ENCODE measurements around the gene BTBD9.

BTBD9 gene

GRCh38 chr6:38136547-38136946, 503.2 kb downstream of the BTBD9 start:
- Histone ChIP-seq H3K4me3 (ENCODE audit: low read depth in 1 of 2, low read length in 2 of 2) (no peak overlapping the region), H2AFZ (ENCODE audit: low read depth, low read length) (no peak overlapping the region), H3K79me2 (ENCODE audit: insufficient read depth, low read length) (peaks cover 3% of the 10 kb centered on the region; the same call in 1 of the 2 replicates), H3K9ac (ENCODE audit: low read depth, low read length) (no peak overlapping the region), H4K20me1 (ENCODE audit: insufficient read depth, low read length) (peaks cover 21% of the 10 kb centered on the region), H3K4me2 (ENCODE audit: insufficient read depth, low read length) (no peak overlapping the region), H3K27me3 (ENCODE audit: insufficient read depth, low read length, poor library complexity) (no peaks in the 10 kb centered on the region), H3K9me3 (ENCODE audit: insufficient read depth, low read length, severe bottlenecking) (no peaks in the 10 kb centered on the region), H3K4me1 (ENCODE audit: insufficient read depth, low read length) (no peaks in the 10 kb centered on the region), H3K27ac (ENCODE audit: low read length) (no peak overlapping the region), H3K36me3 (ENCODE audit: insufficient read depth, low read length) (peaks cover 14% of the 10 kb centered on the region; the same call in 1 of the 2 replicates)
- DNase-seq = no peak
- TF ChIP-seq EZH2 (IDR thresholded peaks at IDR 0.05; ENCODE audit: borderline replicate concordance, low read depth, low read length, severe bottlenecking) = no peak
- TF ChIP-seq CTCF (IDR thresholded peaks at IDR 0.05; ENCODE audit: borderline replicate concordance, extremely low read depth, low read length, poor library complexity, severe bottlenecking) = no peak
- ATAC-seq (ENCODE audit: insufficient read depth, low read depth) = no peak

- Histone ChIP-seq H3K36me3 (ENCODE audit: insufficient read depth, low read length) (peaks cover 14% of the 10 kb centered on the region; the same call in 1 of the 2 replicates), H3K27ac (ENCODE audit: low read length) (no peak overlapping the region), H4K20me1 (ENCODE audit: insufficient read depth, low read length) (peaks cover 21% of the 10 kb centered on the region), H3K9me3 (ENCODE audit: insufficient read depth, low read length, severe bottlenecking) (no peaks in the 10 kb centered on the region), H3K9ac (ENCODE audit: low read depth, low read length) (no peak overlapping the region), H2AFZ (ENCODE audit: low read depth, low read length) (no peak overlapping the region), H3K4me3 (ENCODE audit: low read depth in 1 of 2, low read length in 2 of 2) (no peak overlapping the region), H3K4me1 (ENCODE audit: insufficient read depth, low read length) (no peaks in the 10 kb centered on the region), H3K79me2 (ENCODE audit: insufficient read depth, low read length) (peaks cover 12% of the 10 kb centered on the region; the same call in 1 of the 2 replicates), H3K4me2 (ENCODE audit: insufficient read depth, low read length) (no peak overlapping the region), H3K27me3 (ENCODE audit: insufficient read depth, low read length, poor library complexity) (no peaks in the 10 kb centered on the region)
- TF ChIP-seq CTCF (IDR thresholded peaks at IDR 0.05; ENCODE audit: borderline replicate concordance, extremely low read depth, low read length, poor library complexity, severe bottlenecking) = no peak
- no peak for TF ChIP-seq EZH2 (IDR thresholded peaks at IDR 0.05; ENCODE audit: borderline replicate concordance, low read depth, low read length, severe bottlenecking)
- ATAC-seq (ENCODE audit: insufficient read depth, low read depth) (no peak), DNase-seq (no peak)
Observed at GRCh38 chr6:38134704-38135088, 505.0 kb downstream of the BTBD9 start.

- H3K27me3 ChIP-seq (ENCODE audit: insufficient read depth, low read length, poor library complexity) = no peaks in the 10 kb centered on the region
- H3K36me3 ChIP-seq (ENCODE audit: insufficient read depth, low read length) = peaks cover 11% of the 10 kb centered on the region; the same call in 1 of the 2 replicates
- no peak for DNase-seq
- no peak for ATAC-seq (ENCODE audit: insufficient read depth, low read depth)
- no peaks in the 10 kb centered on the region for H3K9me3 ChIP-seq (ENCODE audit: insufficient read depth, low read length, severe bottlenecking)
- H3K4me2 ChIP-seq (ENCODE audit: insufficient read depth, low read length) = no peak overlapping the region
- peaks cover 21% of the 10 kb centered on the region for H4K20me1 ChIP-seq (ENCODE audit: insufficient read depth, low read length)
- no peak overlapping the region for H2AFZ ChIP-seq (ENCODE audit: low read depth, low read length)
- H3K4me3 ChIP-seq (ENCODE audit: low read depth in 1 of 2, low read length in 2 of 2) = no peak overlapping the region
- no peak overlapping the region for H3K27ac ChIP-seq (ENCODE audit: low read length)
- H3K79me2 ChIP-seq (ENCODE audit: insufficient read depth, low read length) = peaks cover 14% of the 10 kb centered on the region
- H3K9ac ChIP-seq (ENCODE audit: low read depth, low read length) = no peak overlapping the region
- TF ChIP-seq EZH2 (IDR thresholded peaks at IDR 0.05; ENCODE audit: borderline replicate concordance, low read depth, low read length, severe bottlenecking) (no peak), CTCF (IDR thresholded peaks at IDR 0.05; ENCODE audit: borderline replicate concordance, extremely low read depth, low read length, poor library complexity, severe bottlenecking) (no peak)
- H3K4me1 ChIP-seq (ENCODE audit: insufficient read depth, low read length) = no peaks in the 10 kb centered on the region
Observed at GRCh38 chr6:38133932-38134703, 505.6 kb downstream of the BTBD9 start.

Data from DND-41 (cell line).